Kidney glomerular epithelial cell (primary cell): ENCODE data around the gene FBXO17.
A peak's percentile ranks its signal among the peaks of the same experiment; 100 is the strongest.
"Not testable (repeated sequence)": the region's sequence is repeated elsewhere in the genome, so short reads cannot be mapped to it uniquely, and the experiment has no call there.

Source experiments
- DNase-seq: peaks from one replicate; lab custom pipeline; 2025; lab: John Stamatoyannopoulos, UW

The FBXO17 gene

GRCh38 chr19:38975214-38975860 is at the start of gene FBXO17:
Gene FBXO17 (minus strand): TSS chr19:38975742. CDS start chr19:38950319, 25,423 bp downstream.
- DNase-seq: peak; percentile 54

GRCh38 chr19:39024875-39025641 is 49.5 kb upstream of the FBXO17 start:
- DNase-seq: no peak

GRCh38 chr19:39021063-39021462 is 45.5 kb upstream of the FBXO17 start:
- DNase-seq: no peak

- no peak for DNase-seq
These were observed 42.1 kb upstream of the FBXO17 start for GRCh38 chr19:39017646-39018045.

GRCh38 chr19:39017026-39017425 is 41.5 kb upstream of the FBXO17 start:
- DNase-seq: no peak

- DNase-seq: no peak
These were observed 38.5 kb upstream of the FBXO17 start for GRCh38 chr19:39014037-39014436.

- DNase-seq: no peak
These were observed 33.5 kb upstream of the FBXO17 start for GRCh38 chr19:39009001-39009400.

GRCh38 chr19:39008137-39008536 is 32.6 kb upstream of the FBXO17 start:
- no peak for DNase-seq

- DNase-seq: no peak
These were observed 31.6 kb upstream of the FBXO17 start for GRCh38 chr19:39007096-39007495.

GRCh38 chr19:39004403-39004802 is 28.9 kb upstream of the FBXO17 start:
- no peak for DNase-seq

GRCh38 chr19:39003796-39004195 is 28.3 kb upstream of the FBXO17 start:
- DNase-seq: no peak

- DNase-seq: no peak
These were observed 27.6 kb upstream of the FBXO17 start for GRCh38 chr19:39003188-39003587.

GRCh38 chr19:39001041-39001440 is 25.5 kb upstream of the FBXO17 start:
- no peak for DNase-seq

- not testable (repeated sequence) for DNase-seq
These were observed 22.0 kb upstream of the FBXO17 start for GRCh38 chr19:38997576-38997975.

- DNase-seq: peak; percentile 33
These were observed 17.7 kb upstream of the FBXO17 start for GRCh38 chr19:38993271-38993670.

- no peak for DNase-seq
These were observed 15.6 kb upstream of the FBXO17 start for GRCh38 chr19:38990949-38991697.

- DNase-seq: not testable (repeated sequence)
These were observed 14.1 kb upstream of the FBXO17 start for GRCh38 chr19:38989614-38990013.

- peak; percentile 9 for DNase-seq
These were observed 13.6 kb upstream of the FBXO17 start for GRCh38 chr19:38989066-38989605.

GRCh38 chr19:38988627-38989026 is 13.1 kb upstream of the FBXO17 start:
- DNase-seq: not testable (repeated sequence)

GRCh38 chr19:38987745-38988144 is 12.2 kb upstream of the FBXO17 start:
- DNase-seq: not testable (repeated sequence)

GRCh38 chr19:38985262-38985661 is 9.7 kb upstream of the FBXO17 start:
- DNase-seq: no peak

- no peak for DNase-seq
These were observed 5.2 kb upstream of the FBXO17 start for GRCh38 chr19:38980583-38981374.
